ENCODE measurements around the gene KHK.

- TF ChIP-seq ZNF274 (IDR thresholded peaks at IDR 0.05; ENCODE audit: low read depth, low read length) = no peak
- no peak for TF ChIP-seq SUZ12 (IDR thresholded peaks at IDR 0.05; ENCODE audit: extremely low read depth, insufficient read depth, insufficient read length)
- no peak for TF ChIP-seq YY1 (IDR thresholded peaks at IDR 0.05; ENCODE audit: insufficient read depth, insufficient read length)
Observed at GRCh38 chr2:27040282-27040681, 46.3 kb upstream of the KHK start.
